ENCODE data around the gene NRXN2. TPM values are rescaled to one million over a fixed set of nuclear protein-coding genes. Genes with fewer than 3 reads are reported as not detected.

NRXN2 gene
- total RNA-seq, 1 donor from 2014 or later = 0.98 TPM

GRCh38 chr11:64638018-64638665, 84.9 kb downstream of the NRXN2 start:
- no peak for DNase-seq (ENCODE audit: low spot score)
- ATAC-seq = peak; percentile 11

- ATAC-seq = no peak
- DNase-seq (ENCODE audit: low spot score) = no peak
Measured at GRCh38 chr11:64637334-64638017, 85.5 kb downstream of the NRXN2 start.

- DNase-seq (ENCODE audit: low spot score) (no peak), ATAC-seq (no peak)
Measured at GRCh38 chr11:64633555-64634159, 89.3 kb downstream of the NRXN2 start.

- no peak for DNase-seq (ENCODE audit: low spot score)
- no peak for ATAC-seq
Measured at GRCh38 chr11:64632654-64633053, 90.3 kb downstream of the NRXN2 start.

GRCh38 chr11:64632237-64632636, 90.8 kb downstream of the NRXN2 start:
- ATAC-seq = no peak
- no peak for DNase-seq (ENCODE audit: low spot score)

GRCh38 chr11:64631675-64632074, 91.3 kb downstream of the NRXN2 start:
- ATAC-seq (no peak), DNase-seq (ENCODE audit: low spot score) (no peak)

- ATAC-seq (no peak), DNase-seq (ENCODE audit: low spot score) (no peak)
Measured at GRCh38 chr11:64629796-64630562, 93.0 kb downstream of the NRXN2 start.

- ATAC-seq (no peak), DNase-seq (ENCODE audit: low spot score) (no peak)
Measured at GRCh38 chr11:64629103-64629502, 93.9 kb downstream of the NRXN2 start.

- ATAC-seq = no peak
Measured at GRCh38 chr11:64628596-64628995, 94.4 kb downstream of the NRXN2 start.

GRCh38 chr11:64627371-64627770, 95.6 kb downstream of the NRXN2 start:
- ATAC-seq (no peak), DNase-seq (ENCODE audit: low spot score) (no peak)

More at GRCh38 chr11:64628596-64628995, 94.4 kb downstream of the NRXN2 start:
- DNase-seq (ENCODE audit: low spot score) = no peak

- ATAC-seq = no peak
Measured at GRCh38 chr11:64626637-64627036, 96.4 kb downstream of the NRXN2 start.

GRCh38 chr11:64624883-64625481, 98.0 kb downstream of the NRXN2 start:
- no peak for DNase-seq (ENCODE audit: low spot score)
- ATAC-seq = no peak

More at GRCh38 chr11:64626637-64627036, 96.4 kb downstream of the NRXN2 start:
- DNase-seq (ENCODE audit: low spot score) = no peak

GRCh38 chr11:64622681-64623080, 100.3 kb downstream of the NRXN2 start:
- DNase-seq (ENCODE audit: low spot score) = no peak
- ATAC-seq = no peak

- no peak for ATAC-seq
- DNase-seq (ENCODE audit: low spot score) = no peak
Measured at GRCh38 chr11:64621283-64622019, 101.5 kb downstream of the NRXN2 start.

- peak; percentile 76 for ATAC-seq
- peak; percentile 55 for DNase-seq (ENCODE audit: low spot score)
Measured at GRCh38 chr11:64620381-64620971, 102.5 kb downstream of the NRXN2 start.

GRCh38 chr11:64619811-64620380, 103.1 kb downstream of the NRXN2 start:
- DNase-seq (ENCODE audit: low spot score) (peak; percentile 51), ATAC-seq (peak; percentile 67)

GRCh38 chr11:64619196-64619595, 103.8 kb downstream of the NRXN2 start:
- no peak for DNase-seq (ENCODE audit: low spot score)

GRCh38 chr11:64616817-64617216, 106.2 kb downstream of the NRXN2 start:
- DNase-seq (ENCODE audit: low spot score) (no peak), ATAC-seq (no peak)

More at GRCh38 chr11:64619196-64619595, 103.8 kb downstream of the NRXN2 start:
- ATAC-seq = no peak

- ATAC-seq (no peak), DNase-seq (ENCODE audit: low spot score) (no peak)
Measured at GRCh38 chr11:64614917-64615316, 108.1 kb downstream of the NRXN2 start.

Measured in left lobe of liver (tissue), 2 donors.